Heart left ventricle (tissue), 16 donors: ENCODE data around the gene DAAM1. TPM values are rescaled to one million over a fixed set of nuclear protein-coding genes. Genes with fewer than 3 reads are reported as not detected.
A peak's percentile ranks its signal among the peaks of the same experiment; 100 is the strongest.

Experiments used
- ATAC-seq, 4 donors: fragments of 200-7000 bp; cut with Tn5 transposase; one replicate each; pipeline ENCODE4 v1.9.1; 2020 to 2022; ENCODE audit warnings: moderate library complexity in 4 of 4, mild to moderate bottlenecking in 3 of 4, moderate number of reproducible peaks in 1 of 4
- DNase-seq, 5 donors: peaks; one replicate each; pipeline ENCODE4 v3.0.0-alpha.2; 2020
- H3K27ac ChIP-seq, 12 donors: fragments of 200-600 bp; sonication (generic) in 4 of 12; one replicate each; pipeline versions ENCODE4 v1.5.0 to v1.8.0; 2016 to 2022; ENCODE audit warnings: mild to moderate bottlenecking in 2 of 12
- H3K27me3 ChIP-seq, 9 donors: fragments of 200-600 bp; sonication (generic) in 2 of 9; one replicate each; pipeline versions ENCODE4 v1.5.1 to v1.8.0; 2016 to 2022; ENCODE audit warnings: mild to moderate bottlenecking in 3 of 9
- H3K36me3 ChIP-seq, 9 donors: fragments of 200-600 bp; sonication (generic) in 2 of 9; one replicate each; pipeline versions ENCODE4 v1.5.0 to v1.8.0; 2018 to 2022; ENCODE audit warnings: mild to moderate bottlenecking in 2 of 9
- H3K4me1 ChIP-seq, 12 donors: fragments of 200-600 bp; sonication (generic) in 4 of 12; one replicate each; pipeline versions ENCODE4 v1.5.0 to v1.8.0; 2016 to 2022; ENCODE audit warnings: mild to moderate bottlenecking in 3 of 12
- H3K4me3 ChIP-seq, 12 donors: fragments of 200-600 bp; sonication (generic) in 4 of 12; one replicate each; pipeline versions ENCODE4 v1.5.0 to v1.8.0; 2017 to 2022; ENCODE audit warnings: mild to moderate bottlenecking in 9 of 12, moderate library complexity in 4 of 12
- H3K9me3 ChIP-seq, 12 donors: fragments of 200-600 bp; sonication (generic) in 4 of 12; one replicate each; pipeline versions ENCODE4 v1.5.0 to v1.8.0; 2016 to 2022; ENCODE audit warnings: mild to moderate bottlenecking in 1 of 12
- CTCF ChIP-seq, 12 donors: fragments of 200-600 bp; sonication (generic) in 4 of 12; IDR thresholded peaks; one replicate each; pipeline versions ENCODE4 v1.5.0 to v1.8.0; 2018 to 2022; ENCODE audit warnings: antibody characterized with exemption in 12 of 12, mild to moderate bottlenecking in 5 of 12
- POLR2A ChIP-seq, 2 donors: fragments of 450-650 bp; IDR thresholded peaks; one replicate each; pipeline ENCODE4 v1.6.1; 2017; ENCODE audit warnings: antibody characterized with exemption in 2 of 2, mild to moderate bottlenecking in 2 of 2, moderate library complexity in 2 of 2
- WGBS, 4 donors: extraction: QIAGEN DNeasy Blood & Tissue Kit in 2 of 4; methylation state at CpG; one replicate each; pipeline versions ENCODE4 v1.1.5 to v1.1.7; 2013 to 2018; 5-methylcytosine and 5-hydroxymethylcytosine counted together
- intact Hi-C, 10 donors: fragments of 100-400 bp; cut with DNase I; formaldehyde crosslinking; loops; one replicate each; pipeline versions ENCODE4 v1.11.1 to v1.14.2; 2022
- polyA plus RNA-seq, 2 donors: library from polyadenylated mRNA; stranded (reverse); fragments of 200-250 nt; gene quantifications; one replicate each; pipeline ENCODE4 v1.2.3, GENCODE V29; 2013
- total RNA-seq, 9 donors: library from RNA; depleted of rRNA in 2 of 9; stranded (reverse); fragments of >200 nt in 2 of 9; fragmentation: NEBNext Ultra II Directional in 3 of 9; extraction: Animal tissue kit (Norgen Biotek cat#: 25700) in 3 of 9; gene quantifications; one replicate each; pipeline versions ENCODE4 v1.1.0 to v1.2.4, GENCODE V29; 2016 to 2023
- donor health status: ischemic (EF 13 %, LVEDD 7.1; RV severe dilation, severe dysfunction).
- donor health status: healthy with polysubstance abuse.
- donor health status: DM: no; HTN: yes; CAD: no.
- donor health status: DM: no; HTN: no; CAD: no.
- donor health status: ischemic (EF 25% LVEDD 6.9; RV normal size, moderate dysfunction).
- donor health status: ischemic (EF 25% LVEDD 5.7; RV mildly dilated, moderate dysfunction).
- donor health status: healthy.
- donor health status: DM: yes; HTN: yes; CAD: no.
- donor health status: ischemic (EF 35%, LVEDD 5.7; RV mildly dilated, moderate dysfunction).
- donor health status: nonischemic (EF 11% LVEDD 7.7; RV severe dilation, severe dysfunction).
- donor health status: DM: yes; HTN: yes; CAD: no.
- donor health status: PGD.
- donor health status: ischemic (EF 29% LVEDD 5.4; RV normal size, mild dysfunction).
- donor health status: nonischemic (EF 23%, LVEDD 6.1; RV moderate dilation, normal function).

The DAAM1 gene
- total and polyA plus RNA-seq, 11 donors, result 18.2 to 92.6 (median 67.2) TPM

- no peak for TF ChIP-seq CTCF (IDR thresholded peaks at IDR 0.05)
- no peak for TF ChIP-seq POLR2A (IDR thresholded peaks at IDR 0.05)
- H3K9me3 ChIP-seq, result no peaks in the 10 kb centered on the region
- 0% methylated on average over 19 to 43 of the region's 43 CpGs for WGBS, 4 donors
- H3K27me3 ChIP-seq, result peaks cover 0 to 3% (median 0%) of the 10 kb centered on the region in 9 donors
- peak in 3 of 4 donors; percentile 6 to 24 (median 9) for ATAC-seq
- H3K36me3 ChIP-seq, result no peaks in the 10 kb centered on the region
- H3K4me3 ChIP-seq, result peak overlapping the region; percentile 70 to 95 (median 86)
- peak; percentile 35 to 75 (median 60) for DNase-seq
- intact Hi-C loops, result loop anchor here in 8 of 10 donors (2.0 to 10.0 kb wide), 12 partner anchors 46 to 254 kb away; no protein-coding TSS in a partner anchor
- peaks cover 0 to 37% (median 27%) of the 10 kb centered on the region in 12 donors for H3K4me1 ChIP-seq
- H3K27ac ChIP-seq, result peak overlapping the region; percentile 77 to 97 (median 90)
Measured at GRCh38 chr14:59187802-59188460, 536 bp upstream of the DAAM1 start.

- Histone ChIP-seq H3K9me3 (no peaks in the 10 kb centered on the region), H3K36me3 (no peaks in the 10 kb centered on the region), H3K4me1 (peaks cover 0 to 50% (median 37%) of the 10 kb centered on the region in 12 donors), H3K4me3 (peak overlapping the region; percentile 70 to 95 (median 86)), H3K27me3 (peaks cover 0 to 3% (median 0%) of the 10 kb centered on the region in 9 donors), H3K27ac (peak overlapping the region; percentile 87 to 97 (median 94))
- DNase-seq (peak; percentile 20 to 72 (median 47)), ATAC-seq (peak in 3 of 4 donors; percentile 11 to 33 (median 13))
- intact Hi-C loops, result loop anchor here in 8 of 10 donors (2.0 to 10.0 kb wide), 12 partner anchors 47 to 253 kb away; no protein-coding TSS in a partner anchor
- no peak for TF ChIP-seq POLR2A (IDR thresholded peaks at IDR 0.05)
- TF ChIP-seq CTCF (IDR thresholded peaks at IDR 0.05), result peak in 2 of 12 donors; percentile 5 to 14
- 0 to 2% (median 0%) methylated on average over 32 to 51 of the region's 51 CpGs for WGBS, 4 donors
Measured at GRCh38 chr14:59189091-59189785, 771 bp downstream of the DAAM1 start.

- peak overlapping the region; percentile 70 to 95 (median 86) for H3K4me3 ChIP-seq
- H3K4me1 ChIP-seq, result peaks cover 0 to 56% (median 43%) of the 10 kb centered on the region in 12 donors
- ATAC-seq, result peak in 3 of 4 donors; percentile 31 to 36 (median 31)
- H3K36me3 ChIP-seq, result no peaks in the 10 kb centered on the region
- H3K27ac ChIP-seq, result peak overlapping the region; percentile 87 to 97 (median 94)
- 1 to 2% (median 2%) methylated on average over 25 of the region's 25 CpGs for WGBS, 4 donors
- H3K9me3 ChIP-seq, result no peaks in the 10 kb centered on the region
- TF ChIP-seq POLR2A (IDR thresholded peaks at IDR 0.05) (no peak), CTCF (IDR thresholded peaks at IDR 0.05) (no peak)
- DNase-seq, result peak; percentile 83 to 91 (median 85)
- intact Hi-C loops, result loop anchor here (1.0 to 10.0 kb wide), 20 partner anchors 25 to 252 kb away; no protein-coding TSS in a partner anchor
- peaks cover 0 to 3% (median 0%) of the 10 kb centered on the region in 9 donors for H3K27me3 ChIP-seq
Measured at GRCh38 chr14:59189786-59190368, 1.4 kb downstream of the DAAM1 start.
